Right renal pelvis (tissue), 4 donors: ENCODE results near the gene TBC1D22A. TPM values are rescaled to one million over a fixed set of nuclear protein-coding genes. Genes with fewer than 3 reads are reported as not detected.

ENCODE experiments used
- DNase-seq, 4 donors: peaks; one replicate each; pipeline ENCODE4 v3.0.0-alpha.2; 2013; ENCODE audit warnings: low read depth in 4 of 4, low spot score in 3 of 4, missing footprints in 1 of 4
- polyA plus RNA-seq, 4 donors: library from polyadenylated mRNA; unstranded; fragments of 120-200 nt; gene quantifications; one replicate each; pipeline ENCODE4 v1.2.1, GENCODE V29; 2013; ENCODE audit not compliant: insufficient read length in 4 of 4

TBC1D22A gene
- polyA plus RNA-seq, 4 donors, result 17.8 to 19.7 (median 18.2) TPM

- no peak for DNase-seq
Measured at GRCh38 chr22:47080100-47080499, 317.6 kb downstream of the TBC1D22A start.

DNA sequence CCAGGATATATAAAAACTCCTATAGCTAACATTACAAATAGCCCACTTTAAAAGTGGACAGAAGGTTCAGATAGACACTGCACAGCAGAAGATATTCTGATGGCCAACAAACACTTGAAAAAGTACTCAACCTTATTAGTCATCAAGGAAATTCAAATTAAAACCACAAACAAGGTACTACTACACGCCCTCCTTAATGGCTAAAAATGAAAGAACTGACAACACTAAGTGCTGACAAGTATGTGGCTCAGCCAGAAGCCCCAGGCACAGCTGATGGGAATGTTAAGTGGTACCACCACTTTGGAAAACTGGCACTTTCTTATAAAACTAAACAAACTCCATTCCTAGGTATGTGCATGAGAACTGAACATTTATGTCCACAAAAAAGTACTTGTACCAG, 320.1 kb downstream of the TBC1D22A start:
- DNase-seq, result no peak

- no peak for DNase-seq
Measured at GRCh38 chr22:47083379-47083986, 321.0 kb downstream of the TBC1D22A start.

- no peak for DNase-seq
Measured at GRCh38 chr22:47084226-47084625, 321.8 kb downstream of the TBC1D22A start.

DNA sequence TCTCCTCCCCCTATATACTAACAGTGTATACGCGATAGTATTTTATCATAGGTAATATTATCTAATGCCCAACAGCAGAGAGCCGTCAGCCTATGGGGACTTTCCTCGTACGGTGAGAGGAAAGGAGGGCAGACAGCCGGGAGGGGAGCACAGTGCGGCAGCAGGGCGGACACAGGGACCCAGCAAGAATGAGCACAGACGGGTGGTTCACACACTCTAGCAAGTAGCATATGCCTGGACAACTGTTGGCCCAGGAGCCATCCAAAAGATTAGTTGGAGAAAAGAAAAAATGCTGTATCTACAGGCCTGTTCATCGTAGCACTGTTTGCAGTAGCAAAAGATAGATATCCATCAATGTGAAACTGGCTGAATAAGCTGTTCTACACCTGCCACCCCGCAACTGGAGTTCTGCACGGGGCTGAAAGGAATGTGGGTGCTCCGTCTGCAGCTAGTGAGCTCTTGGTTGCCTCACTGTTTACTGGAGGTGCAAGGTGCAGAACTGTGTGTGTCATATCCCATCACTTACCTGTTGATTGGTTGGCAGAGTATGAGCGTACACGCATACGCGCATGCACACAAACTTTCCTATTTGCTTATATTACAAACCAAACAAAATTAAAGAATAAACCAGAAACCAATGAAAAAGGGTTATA, 324.3 kb downstream of the TBC1D22A start:
- no peak for DNase-seq

DNA sequence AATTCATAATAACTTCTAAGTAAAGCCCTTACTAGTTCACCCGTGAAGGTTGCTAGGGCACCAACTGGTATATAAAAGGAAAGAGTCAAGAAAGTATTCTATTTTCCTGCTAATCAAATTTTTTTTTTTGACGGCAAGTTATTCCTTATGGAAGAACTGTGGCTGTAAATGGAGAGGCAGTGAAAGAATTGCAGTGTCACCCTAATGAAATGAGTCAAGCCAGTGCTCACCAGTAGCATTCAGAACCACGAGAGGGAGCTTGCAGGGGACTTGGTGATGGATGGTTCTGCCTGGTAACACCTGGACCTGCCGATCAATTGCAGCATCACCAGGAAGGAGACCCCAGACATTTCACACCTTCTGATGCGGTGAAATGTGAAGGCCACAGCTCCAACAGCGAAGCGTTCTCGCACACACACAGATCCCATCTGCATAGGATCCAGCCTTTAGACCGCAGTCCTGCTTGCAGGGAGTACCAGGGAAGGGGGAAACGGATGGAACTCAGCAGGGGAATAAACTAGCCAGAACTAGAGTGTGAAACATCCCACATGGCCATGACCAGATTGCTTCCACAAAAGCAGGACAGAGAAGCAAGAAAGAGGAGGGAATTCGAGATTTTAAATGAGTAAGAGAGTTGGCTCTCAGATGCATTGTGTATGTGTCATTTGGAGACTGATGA, 326.2 kb downstream of the TBC1D22A start:
- no peak for DNase-seq

GRCh38 chr22:47089374-47089773, 326.9 kb downstream of the TBC1D22A start:
- DNase-seq, result no peak

- DNase-seq, result no peak
Measured at GRCh38 chr22:47089796-47090460, 327.5 kb downstream of the TBC1D22A start.

GRCh38 chr22:47090591-47091245, 328.3 kb downstream of the TBC1D22A start:
- no peak for DNase-seq

- DNase-seq, result no peak
Measured at GRCh38 chr22:47091246-47091651, 328.8 kb downstream of the TBC1D22A start.

DNA sequence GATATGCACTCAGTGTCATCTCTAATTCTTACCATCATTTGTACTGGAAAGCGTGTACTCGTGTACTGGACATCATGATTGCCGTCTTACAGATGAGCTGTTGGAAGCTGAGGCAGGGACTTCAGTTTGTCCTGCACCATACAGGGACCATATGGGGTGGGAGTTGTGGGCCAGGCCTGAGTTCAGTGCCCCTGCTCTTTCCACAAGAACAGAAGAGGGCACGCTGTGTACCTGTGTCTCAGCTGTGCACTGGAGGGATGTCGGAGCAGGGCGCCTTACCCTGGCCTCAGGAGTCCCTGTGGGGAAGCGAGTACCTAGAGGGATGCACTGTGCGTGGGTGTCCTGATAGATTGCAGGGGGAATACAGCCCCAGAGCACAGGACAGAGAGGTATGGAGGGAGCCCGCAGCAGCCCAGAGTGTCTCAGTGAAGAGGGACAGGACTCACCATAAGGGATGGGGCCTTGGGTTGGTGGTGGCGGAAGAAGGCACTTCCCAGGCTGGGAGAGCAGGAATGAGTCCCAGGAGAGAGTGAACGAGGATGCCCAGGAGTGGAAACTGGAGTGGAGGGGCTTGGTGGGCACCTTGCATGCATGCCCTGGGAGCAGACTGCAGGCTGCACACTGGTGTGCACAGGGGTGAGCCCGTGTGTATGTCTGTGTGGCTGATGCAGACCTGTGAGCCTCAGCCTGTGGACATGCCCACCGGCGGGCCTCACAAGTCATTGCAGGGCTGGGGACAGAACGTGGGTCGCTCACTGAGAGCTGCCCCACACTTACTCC, 329.7 kb downstream of the TBC1D22A start:
- no peak for DNase-seq

- no peak for DNase-seq
Measured at GRCh38 chr22:47092896-47093311, 330.5 kb downstream of the TBC1D22A start.

GRCh38 chr22:47093720-47094119, 331.3 kb downstream of the TBC1D22A start:
- no peak for DNase-seq

- no peak for DNase-seq
Measured at GRCh38 chr22:47094861-47095330, 332.4 kb downstream of the TBC1D22A start.

DNA sequence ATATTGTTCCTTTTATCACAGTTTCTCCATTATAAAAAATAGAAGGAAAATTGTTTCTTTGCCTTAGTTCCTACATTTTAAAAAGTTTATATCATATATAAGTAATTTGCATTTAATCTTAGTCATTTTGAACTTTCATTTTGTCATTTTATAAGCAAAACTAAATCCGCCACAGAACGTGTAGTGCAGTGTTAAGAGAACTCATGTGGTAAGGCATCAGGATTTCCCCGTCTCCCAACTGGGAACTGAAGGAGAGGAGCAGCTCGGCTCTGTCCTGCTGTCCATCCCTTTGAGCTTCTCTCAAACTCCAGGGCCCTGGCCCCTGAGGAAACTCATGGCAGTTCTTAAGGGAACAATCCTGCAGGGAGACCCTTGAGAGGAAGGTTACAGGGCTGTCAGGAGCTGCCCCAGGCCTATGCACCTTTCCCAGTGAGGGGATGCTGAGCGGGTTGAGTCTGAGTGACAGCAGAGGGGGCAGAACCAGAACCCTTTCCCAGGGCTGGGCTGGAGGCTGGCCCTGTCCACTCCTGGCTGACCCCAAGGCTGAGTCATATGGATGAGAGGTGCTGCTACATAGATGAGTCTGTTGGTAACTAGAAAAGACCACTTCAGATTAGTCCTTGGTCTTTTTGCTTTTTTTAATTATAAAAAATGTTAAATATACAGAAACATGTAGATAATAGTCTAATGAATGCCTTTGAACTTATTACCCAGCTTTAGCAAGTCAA, 333.1 kb downstream of the TBC1D22A start:
- DNase-seq, result no peak

GRCh38 chr22:47098121-47098520, 335.7 kb downstream of the TBC1D22A start:
- no peak for DNase-seq

DNA sequence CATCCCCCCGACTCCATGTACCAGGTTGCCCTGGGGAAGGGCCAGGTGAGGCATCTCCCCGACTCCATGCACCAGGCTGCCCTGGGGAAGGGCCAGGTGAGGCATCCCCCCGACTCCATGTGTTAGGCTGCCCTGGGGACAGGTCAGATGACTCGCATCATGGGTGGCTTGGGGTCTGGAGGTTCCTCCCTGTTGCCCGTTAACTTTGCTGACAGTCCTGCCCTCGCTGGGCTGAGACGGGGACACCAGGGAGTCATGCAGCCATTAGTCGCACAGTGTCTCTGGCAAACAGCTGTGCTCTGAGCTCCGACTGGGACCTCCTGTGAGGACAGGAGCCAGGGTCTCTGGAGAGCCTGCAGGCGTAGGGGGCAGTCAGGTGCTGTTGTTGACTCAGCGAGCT, 336.1 kb downstream of the TBC1D22A start:
- no peak for DNase-seq

DNA sequence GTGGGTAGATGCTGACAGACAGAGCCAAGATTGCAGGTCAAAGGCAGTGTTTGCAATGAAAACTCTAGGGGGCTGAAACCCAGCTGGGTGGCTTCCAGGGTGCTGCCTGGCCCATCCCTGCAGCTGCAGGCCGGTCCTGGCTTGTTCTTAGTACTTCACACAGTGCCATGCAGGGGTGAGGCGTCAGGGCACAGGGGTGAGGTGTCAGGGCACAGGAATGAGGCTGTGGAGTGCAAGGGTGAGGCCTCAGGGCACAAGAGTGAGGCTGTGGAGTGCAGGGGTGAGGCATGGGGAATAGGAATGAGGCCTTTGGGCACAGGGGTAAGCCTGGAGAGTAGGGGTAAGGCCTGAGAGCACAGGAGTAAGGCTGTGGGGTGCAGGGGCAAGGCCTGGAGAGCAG, 337.6 kb downstream of the TBC1D22A start:
- no peak for DNase-seq

DNA sequence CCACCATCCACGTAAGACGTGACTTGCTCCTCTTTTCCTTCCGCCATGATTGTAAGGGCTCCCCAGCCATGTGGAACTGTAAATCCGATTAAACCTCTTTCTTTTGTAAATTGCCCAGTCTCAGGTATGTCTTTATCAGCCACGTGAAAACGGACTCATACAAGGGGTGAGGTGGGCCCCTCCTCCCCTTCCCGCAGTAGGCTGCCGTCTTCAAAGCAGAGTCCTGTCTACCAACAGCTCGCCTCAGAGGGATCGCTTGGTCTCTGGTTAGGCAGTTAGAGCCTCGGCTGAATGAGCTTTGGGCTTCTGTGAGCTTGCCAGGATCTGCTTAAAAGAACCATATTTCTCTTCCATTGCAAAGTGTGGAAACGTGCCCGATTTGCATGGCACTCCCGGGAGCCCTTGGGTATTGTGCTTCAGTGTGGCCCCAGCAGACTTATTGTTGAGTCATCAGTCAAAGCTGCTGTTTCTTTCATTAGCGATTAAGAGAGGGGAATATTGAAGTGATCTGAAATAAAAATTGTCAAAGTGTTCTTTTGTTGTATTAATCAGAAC, 338.3 kb downstream of the TBC1D22A start:
- DNase-seq, result no peak
